Adrenal gland (tissue), 5 donors: ENCODE measurements around the gene SFTPB.

Experiments
- CTCF ChIP-seq, 6 experiments: fragments of 450-650 bp in 4 of 6; fragments of 200-600 bp in 2 of 6; sonication (generic) in 1 of 6; IDR thresholded peaks; 1 replicate in 5 of 6; 2 replicates in 1 of 6; pipeline versions ENCODE4 v1.5.1 to v1.8.0; 2016 to 2021; ENCODE audit warnings: antibody characterized with exemption in 6 of 6, mild to moderate bottlenecking in 2 of 6, moderate library complexity in 1 of 6
- POLR2A ChIP-seq, 2 donors: fragments of 450-650 bp; IDR thresholded peaks; one replicate each; pipeline ENCODE4 v1.6.1; 2017; ENCODE audit warnings: antibody characterized with exemption in 2 of 2, mild to moderate bottlenecking in 2 of 2, moderate library complexity in 1 of 2
- donor health status: DM: no; HTN: no; CAD: no.

GRCh38 chr2:85711578-85712060, 43.6 kb upstream of the SFTPB start:
- TF ChIP-seq CTCF (IDR thresholded peaks at IDR 0.05) (no peak), POLR2A (IDR thresholded peaks at IDR 0.05) (no peak)
